Measurements from ENCODE around the gene CLDN9.

- no peak for TF ChIP-seq CTCF (IDR thresholded peaks at IDR 0.05)
- TF ChIP-seq POLR2AphosphoS5 (IDR thresholded peaks at IDR 0.05) = no peak
- no peak for TF ChIP-seq EP300 (IDR thresholded peaks at IDR 0.05)
Measured at GRCh38 chr16:3004781-3005284, 7.9 kb upstream of the CLDN9 start.
